ENCODE data around the gene KIF6.

DNA sequence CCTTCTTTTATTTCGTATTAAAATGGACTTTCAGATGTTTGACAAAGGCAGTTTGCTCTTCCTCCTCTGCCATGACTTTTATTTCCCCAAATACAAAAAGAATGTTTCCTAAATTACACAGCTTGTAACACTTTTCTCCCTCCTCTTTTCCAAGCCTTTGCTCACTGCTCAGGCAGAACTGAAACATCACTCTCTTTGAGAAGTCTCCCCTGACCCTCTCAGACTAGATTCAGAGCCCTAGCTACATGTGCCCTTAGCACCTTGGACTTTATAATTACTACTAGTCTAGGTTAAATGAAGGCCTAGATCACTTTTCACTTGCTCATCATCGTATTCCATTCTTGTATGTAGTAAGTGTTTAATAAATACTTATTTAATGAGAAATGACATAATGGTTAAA, 8.5 kb upstream of the KIF6 start:
- TF ChIP-seq, protein P1, sequence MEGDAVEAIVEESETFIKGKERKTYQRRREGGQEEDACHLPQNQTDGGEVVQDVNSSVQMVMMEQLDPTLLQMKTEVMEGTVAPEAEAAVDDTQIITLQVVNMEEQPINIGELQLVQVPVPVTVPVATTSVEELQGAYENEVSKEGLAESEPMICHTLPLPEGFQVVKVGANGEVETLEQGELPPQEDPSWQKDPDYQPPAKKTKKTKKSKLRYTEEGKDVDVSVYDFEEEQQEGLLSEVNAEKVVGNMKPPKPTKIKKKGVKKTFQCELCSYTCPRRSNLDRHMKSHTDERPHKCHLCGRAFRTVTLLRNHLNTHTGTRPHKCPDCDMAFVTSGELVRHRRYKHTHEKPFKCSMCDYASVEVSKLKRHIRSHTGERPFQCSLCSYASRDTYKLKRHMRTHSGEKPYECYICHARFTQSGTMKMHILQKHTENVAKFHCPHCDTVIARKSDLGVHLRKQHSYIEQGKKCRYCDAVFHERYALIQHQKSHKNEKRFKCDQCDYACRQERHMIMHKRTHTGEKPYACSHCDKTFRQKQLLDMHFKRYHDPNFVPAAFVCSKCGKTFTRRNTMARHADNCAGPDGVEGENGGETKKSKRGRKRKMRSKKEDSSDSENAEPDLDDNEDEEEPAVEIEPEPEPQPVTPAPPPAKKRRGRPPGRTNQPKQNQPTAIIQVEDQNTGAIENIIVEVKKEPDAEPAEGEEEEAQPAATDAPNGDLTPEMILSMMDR (IDR thresholded peaks at IDR 0.05; ENCODE audit: insufficient read depth, low read depth, low read length), result no peak
- TF ChIP-seq EZH2 (IDR thresholded peaks at IDR 0.05; ENCODE audit: insufficient read depth, low read length), result no peak
